ENCODE results near the gene PIP5K1B.

GRCh38 chr9:68822596-68823165 lies 117.6 kb downstream of the PIP5K1B start:
- TF ChIP-seq CTCF (conservative IDR thresholded peaks at IDR 0.05; ENCODE audit: low read length) (no peak), EZH2phosphoT487 (IDR thresholded peaks at IDR 0.05; ENCODE audit: borderline replicate concordance, low read depth, low read length) (no peak)

All from OCI-LY7 (cell line).